AG04449 (cell line): ENCODE measurements around the gene RORB.

Experiments
- CTCF ChIA-PET: fragments of 350-600 bp; formaldehyde crosslinking; extraction: SDS; loops from one replicate; lab custom pipeline; 2021; ENCODE audit warnings: antibody characterized with exemption; lab: Yijun Ruan, JAX
- POLR2A ChIA-PET: fragments of 400-600, 350-600 bp; formaldehyde crosslinking; extraction: SDS; loops from one replicate; lab custom pipeline; 2020; ENCODE audit warnings: antibody characterized with exemption, inconsistent platforms; lab: Yijun Ruan, JAX
- DNase-seq: peaks from one replicate; pipeline ENCODE4 v3.0.0-alpha.2; 2010; ENCODE audit warnings: low read depth, low spot score
- H3K4me3 ChIP-seq: 2 replicates; pipeline ENCODE4 v1.5.1; 2011; ENCODE audit warnings: low read depth, mild to moderate bottlenecking, control low read depth, low read length
- CTCF ChIP-seq: IDR thresholded peaks from one replicate; pipeline ENCODE4 v1.5.1; 2011; ENCODE audit warnings: mild to moderate bottlenecking, moderate library complexity, low read length, control low read depth, inconsistent platforms; ENCODE audit not compliant: insufficient read depth; ENCODE audit errors: missing control alignments

RORB gene

GRCh38 chr9:74683322-74683721 is 186.2 kb downstream of the RORB start:
- DNase-seq, result no peak
- CTCF ChIA-PET, result no interaction called here
- no peak for TF ChIP-seq CTCF
- POLR2A ChIA-PET, result no interaction called here
- H3K4me3 ChIP-seq, result no peak overlapping the region

- ChIA-PET CTCF (no interaction called here), POLR2A (no interaction called here)
- no peak for DNase-seq
- TF ChIP-seq CTCF, result no peak
- H3K4me3 ChIP-seq, result no peak overlapping the region
These were observed 193.9 kb downstream of the RORB start for GRCh38 chr9:74691058-74691457.

DNA sequence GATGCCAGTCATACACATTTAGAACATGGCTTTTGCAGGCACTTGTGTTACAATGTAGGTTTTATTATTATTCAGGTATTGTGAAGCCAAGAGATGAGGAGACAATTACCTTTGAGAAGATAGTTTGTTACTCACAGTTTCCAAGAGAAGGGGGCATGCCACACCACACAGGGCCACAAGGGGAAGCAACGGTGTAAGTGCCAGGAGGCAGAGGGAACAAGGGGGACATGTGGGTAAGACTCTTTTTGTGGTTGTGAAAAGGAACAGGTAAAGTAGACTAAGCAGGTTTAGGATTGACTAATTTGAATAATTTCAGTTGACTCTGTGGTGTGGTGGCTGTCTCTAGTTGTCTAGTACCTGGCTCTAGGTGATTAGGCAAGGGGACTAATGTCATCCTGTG is 199.4 kb downstream of the RORB start:
- no peak overlapping the region for H3K4me3 ChIP-seq
- CTCF ChIA-PET, result no interaction called here
- DNase-seq, result no peak
- POLR2A ChIA-PET, result no interaction called here
- TF ChIP-seq CTCF, result no peak

GRCh38 chr9:74697535-74697934 is 200.4 kb downstream of the RORB start:
- DNase-seq, result no peak
- TF ChIP-seq CTCF, result no peak
- H3K4me3 ChIP-seq, result no peak overlapping the region
- ChIA-PET POLR2A (no interaction called here), CTCF (no interaction called here)

DNA sequence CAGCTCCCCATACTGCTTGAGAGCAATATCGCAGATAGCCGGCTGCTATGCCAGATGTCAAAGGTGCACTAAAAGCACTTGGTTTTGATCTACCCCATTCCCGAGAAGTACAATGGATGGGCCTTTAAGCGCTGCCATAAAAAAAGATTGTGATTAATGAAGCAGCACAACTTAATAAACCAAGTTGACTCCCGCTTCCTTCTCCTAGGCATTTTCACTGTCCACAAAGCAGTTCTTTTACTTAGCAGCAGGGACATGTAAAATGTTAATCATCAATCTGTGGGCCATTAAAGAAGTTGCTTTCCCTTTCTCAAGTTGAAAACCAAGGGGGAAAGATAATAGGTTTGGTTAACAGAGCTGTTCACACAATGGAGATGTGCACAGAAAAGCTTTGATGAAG is 214.2 kb downstream of the RORB start:
- no peak for DNase-seq
- TF ChIP-seq CTCF, result no peak
- ChIA-PET CTCF (no interaction called here), POLR2A (no interaction called here)
- H3K4me3 ChIP-seq, result no peak overlapping the region

DNA sequence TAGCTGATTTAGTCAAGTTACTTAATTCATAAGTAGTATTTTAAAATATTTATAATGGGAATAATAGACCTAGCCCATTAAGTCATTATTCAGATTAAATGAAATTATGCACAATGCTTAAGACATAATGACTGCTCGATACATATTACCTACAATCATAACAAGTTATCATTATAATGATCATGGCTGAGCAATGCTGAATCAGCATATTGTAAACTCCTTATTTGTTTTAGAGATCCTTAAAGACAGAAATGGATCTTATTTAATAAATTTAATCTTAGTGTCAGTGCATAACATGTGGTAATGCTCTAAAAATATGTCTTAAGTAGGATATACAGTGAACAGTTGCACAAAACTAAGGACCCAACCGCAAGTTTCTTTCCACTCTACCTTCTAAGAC is 221.6 kb downstream of the RORB start:
- POLR2A ChIA-PET, result no interaction called here
- CTCF ChIA-PET, result no interaction called here
- H3K4me3 ChIP-seq, result no peak overlapping the region
- TF ChIP-seq CTCF, result no peak
- DNase-seq, result no peak
